IPS-11a (cell line): ENCODE results near the gene UTF1.
"Not testable (repeated sequence)": the region's sequence is repeated elsewhere in the genome, so short reads cannot be mapped to it uniquely, and the experiment has no call there.

Source experiments
- H3K4me3 ChIP-seq: one replicate; pipeline ENCODE4 v1.5.1; 2013; ENCODE audit warnings: low read depth, low read length, control low read depth

UTF1 gene

DNA sequence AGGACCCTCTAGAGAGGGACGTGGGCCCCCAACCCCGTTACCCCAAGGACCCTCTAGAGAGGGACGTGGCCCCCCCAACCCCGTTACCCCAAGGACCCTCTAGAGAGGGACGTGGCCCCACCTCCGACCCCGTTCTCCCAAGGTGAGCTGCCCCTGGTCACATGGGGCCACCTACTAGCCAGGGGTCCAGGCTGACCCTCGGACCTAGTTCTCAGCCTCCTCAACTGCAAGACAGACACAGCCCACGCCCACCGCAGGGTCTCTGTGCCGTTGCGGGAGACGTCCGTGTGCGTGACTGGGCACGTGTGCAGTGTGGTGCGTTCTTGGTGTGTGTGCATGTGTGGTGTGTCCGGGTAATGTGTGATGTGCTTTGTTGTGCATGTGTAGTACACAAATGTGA, 21.6 kb upstream of the UTF1 start:
- no peak overlapping the region for H3K4me3 ChIP-seq

- H3K4me3 ChIP-seq, result no peak overlapping the region
These were observed 20.9 kb upstream of the UTF1 start for GRCh38 chr10:133209117-133209516.

GRCh38 chr10:133209641-133210040, 20.4 kb upstream of the UTF1 start:
- no peak overlapping the region for H3K4me3 ChIP-seq

GRCh38 chr10:133210398-133211140, 19.4 kb upstream of the UTF1 start:
- no peak overlapping the region for H3K4me3 ChIP-seq

GRCh38 chr10:133211141-133211830, 18.7 kb upstream of the UTF1 start:
- no peak overlapping the region for H3K4me3 ChIP-seq

DNA sequence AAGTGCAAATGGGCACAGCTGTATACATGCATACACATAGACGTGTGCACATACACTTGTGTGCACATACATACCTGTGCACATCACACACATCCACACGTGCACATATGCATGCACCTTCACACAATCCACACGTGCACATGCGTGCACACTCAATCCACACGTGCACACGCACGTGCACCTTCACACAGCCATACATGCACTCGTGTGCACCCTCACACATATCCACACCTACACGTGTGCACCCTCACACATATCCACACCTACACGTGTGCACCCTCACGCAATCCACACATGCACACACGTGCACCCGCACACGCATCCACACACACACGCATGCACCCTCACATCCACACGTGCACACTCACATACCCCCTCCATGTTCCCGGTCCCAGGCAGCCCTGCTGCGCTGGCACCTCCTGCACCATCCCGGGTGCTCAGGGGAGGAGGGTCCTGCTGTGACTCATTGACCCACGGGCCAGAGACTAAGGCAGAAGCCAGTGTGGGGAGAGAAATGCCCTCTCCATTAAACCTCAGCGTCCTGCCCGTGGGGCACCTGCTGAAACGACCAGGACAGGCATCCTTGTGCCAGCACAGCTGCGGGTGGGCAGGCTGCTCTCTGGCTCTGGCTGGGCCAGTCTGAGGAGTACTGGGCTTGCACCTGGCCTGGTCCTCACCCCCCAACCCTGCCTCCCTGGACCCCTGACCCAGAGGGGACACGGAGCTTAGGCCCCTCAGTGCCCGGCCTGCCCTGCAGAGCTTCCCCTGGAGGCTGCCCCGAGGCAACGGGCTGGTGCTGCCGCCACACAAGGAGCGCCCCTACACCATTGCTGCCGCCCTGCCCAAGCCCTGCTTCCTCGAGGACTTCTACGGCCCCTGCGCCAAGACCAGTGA, 17.8 kb upstream of the UTF1 start:
- no peak overlapping the region for H3K4me3 ChIP-seq

DNA sequence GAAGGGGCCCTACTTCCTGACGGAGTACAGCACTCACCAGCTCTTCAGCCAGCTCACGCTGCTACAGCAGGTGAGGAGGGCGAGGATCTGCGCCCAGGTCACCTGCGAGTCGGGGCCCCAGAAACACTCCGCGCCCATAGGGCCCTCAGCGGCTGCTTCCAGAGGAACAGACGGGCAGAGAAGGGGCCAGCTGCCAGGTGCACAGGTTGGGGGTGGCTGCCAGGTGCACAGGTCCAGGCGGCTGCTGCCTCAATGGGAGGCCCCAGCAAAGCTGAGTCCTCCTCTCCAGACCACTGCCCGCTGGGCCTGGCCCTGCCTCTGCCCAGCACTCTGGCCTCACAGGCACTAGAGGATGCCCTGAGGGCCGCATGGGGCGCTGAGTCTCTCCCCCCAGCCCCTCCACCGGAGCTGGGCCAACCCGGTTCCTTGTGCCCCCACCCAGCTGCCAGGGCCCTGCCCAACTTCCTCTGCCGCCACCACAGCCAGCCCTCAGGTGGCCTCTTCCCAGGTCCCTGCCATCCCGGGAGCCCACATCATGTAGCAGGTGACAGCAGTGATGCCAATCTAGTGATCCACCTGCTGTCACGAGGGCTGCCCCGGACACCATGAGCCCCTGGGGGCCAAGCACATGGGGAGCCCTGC, 17.0 kb upstream of the UTF1 start:
- no peak overlapping the region for H3K4me3 ChIP-seq

DNA sequence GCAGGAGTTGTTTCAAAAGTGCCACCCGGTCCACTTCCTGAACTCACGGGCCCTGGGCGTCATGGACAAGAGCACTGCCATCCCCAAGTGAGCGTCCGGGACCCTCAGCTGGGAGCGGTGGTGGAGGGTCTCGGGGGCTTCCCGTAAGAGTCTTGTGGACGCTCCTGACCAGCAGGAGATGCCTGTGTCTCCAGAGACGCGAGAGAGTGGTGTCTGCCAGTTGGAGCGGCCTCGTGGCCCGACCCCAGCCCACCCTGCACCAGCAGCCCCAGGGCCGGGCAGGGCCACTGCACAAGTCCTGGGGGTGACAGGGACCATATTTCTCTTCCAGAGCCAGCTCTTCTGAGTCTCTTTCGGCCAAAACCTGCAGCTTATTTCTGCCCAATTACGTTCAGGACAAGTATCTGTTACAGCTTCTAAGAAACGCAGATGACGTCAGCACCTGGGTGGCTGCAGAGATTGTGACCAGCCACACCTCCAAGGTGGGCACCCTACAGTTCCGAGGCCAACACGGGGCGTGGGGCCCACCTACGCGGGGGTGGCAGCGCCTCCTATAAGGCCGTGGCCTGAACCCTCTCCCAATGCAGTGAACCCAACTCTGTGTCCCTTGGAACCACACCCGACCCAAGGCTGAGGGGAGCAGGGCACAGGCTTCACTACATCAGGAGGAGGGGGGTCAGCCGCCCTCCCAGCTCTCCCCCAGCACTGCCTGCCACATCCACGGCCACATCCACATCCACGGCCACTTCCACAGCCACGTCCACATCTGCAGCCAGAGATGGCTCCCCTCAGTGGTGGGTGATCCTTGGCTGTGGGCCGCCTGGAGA, 16.2 kb upstream of the UTF1 start:
- no peak overlapping the region for H3K4me3 ChIP-seq

DNA sequence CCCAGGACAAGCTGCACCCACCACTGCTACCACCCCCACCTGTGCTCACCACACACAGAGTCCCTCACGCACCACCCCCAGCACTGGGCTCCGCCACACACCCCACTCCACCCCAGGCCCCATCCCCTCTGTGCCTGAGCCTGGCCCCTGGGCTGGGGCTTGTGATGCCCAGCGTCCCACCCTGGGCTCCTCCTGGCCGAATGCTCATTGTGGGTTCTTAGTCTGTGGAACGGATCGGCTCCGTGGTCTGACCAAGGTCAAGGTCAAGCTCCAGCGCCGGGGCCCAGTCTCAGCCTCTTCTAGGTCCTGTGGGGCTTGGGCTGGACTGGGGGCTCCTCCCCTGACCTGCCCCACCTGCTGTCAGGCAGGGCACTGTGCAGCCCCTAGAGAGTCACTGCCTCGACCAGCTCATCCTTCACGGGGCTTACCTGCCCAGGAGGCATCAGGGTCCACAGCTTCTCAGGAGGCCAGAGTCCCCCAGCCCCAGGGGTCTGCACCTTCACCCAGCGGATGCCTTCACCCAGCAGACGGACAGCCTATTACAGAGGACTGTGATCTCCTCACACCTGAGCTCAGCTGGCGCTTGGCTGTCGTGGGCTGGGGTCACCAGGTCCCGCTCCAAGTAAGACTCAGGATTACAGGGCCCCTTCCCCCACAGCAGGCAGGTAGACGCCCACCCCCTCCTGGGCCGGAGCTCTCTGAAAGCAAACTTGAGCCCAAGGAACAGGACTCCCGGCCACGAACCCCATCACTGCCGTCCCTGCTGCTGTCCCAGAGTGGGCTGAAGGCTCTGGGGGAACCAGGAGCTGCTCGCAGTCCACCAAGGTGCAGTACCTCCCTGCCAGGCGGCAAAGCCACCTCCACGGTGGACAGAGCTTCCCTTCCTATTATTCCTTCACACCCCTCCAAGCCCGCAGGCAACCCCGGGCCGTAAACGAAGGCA, 15.3 kb upstream of the UTF1 start:
- H3K4me3 ChIP-seq, result no peak overlapping the region

- no peak overlapping the region for H3K4me3 ChIP-seq
These were observed 14.4 kb upstream of the UTF1 start for GRCh38 chr10:133215586-133215985.

DNA sequence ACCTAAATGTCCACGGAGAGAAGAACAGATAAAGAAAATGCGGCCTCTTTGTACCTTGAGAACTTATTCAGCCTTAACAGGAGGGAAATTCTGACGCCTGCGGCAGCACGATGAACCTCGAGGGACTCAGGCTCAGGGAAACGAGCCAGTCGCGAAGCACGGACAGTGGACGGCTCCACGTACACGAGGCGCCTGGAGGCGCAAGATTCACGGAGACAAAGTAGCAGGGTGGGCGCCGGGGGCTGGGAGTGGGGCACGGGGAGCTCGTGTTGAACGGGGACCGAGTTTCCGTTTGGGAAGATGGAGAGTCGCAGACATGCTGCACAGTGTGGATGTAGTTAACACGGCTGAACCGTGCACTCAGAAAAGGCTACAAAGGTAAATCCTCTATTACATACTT, 13.2 kb upstream of the UTF1 start:
- no peak overlapping the region for H3K4me3 ChIP-seq

DNA sequence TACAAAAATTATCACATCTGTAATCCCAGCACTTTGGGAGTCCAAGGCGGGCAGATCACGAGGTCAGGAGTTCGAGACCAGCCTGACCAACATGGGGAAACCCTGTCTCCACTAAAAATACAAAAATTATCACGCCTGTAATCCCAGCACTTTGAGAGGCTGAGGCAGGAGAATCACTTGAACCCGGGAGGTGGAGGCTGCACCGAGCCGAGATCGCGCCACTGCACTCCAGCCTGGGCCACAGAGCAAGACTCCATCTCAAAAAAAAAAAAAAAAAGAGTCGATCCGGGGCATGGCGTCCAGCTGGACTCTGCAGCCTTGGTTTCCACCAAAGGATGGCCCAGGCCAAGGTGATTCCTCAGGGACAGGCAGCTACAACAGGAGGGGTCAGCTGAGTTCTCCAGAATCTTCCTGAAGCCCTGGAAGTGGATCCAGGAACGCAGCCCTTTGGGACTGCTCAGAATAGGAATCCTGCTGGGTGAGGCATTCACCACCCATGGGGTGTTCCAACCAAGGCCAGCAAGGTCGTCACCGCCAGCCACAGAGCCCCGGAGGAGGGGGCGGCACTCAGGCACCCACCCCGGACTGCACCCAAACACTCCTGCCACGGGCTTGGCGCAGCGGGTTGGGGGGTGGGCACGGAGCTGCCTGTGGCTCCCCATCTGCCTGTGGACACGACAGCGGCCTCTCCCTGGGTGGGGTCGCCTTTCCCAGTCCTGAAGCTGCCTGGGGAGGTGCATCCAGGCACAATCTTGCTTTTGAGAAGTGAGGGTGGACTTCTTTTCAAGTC, 12.0 kb upstream of the UTF1 start:
- no peak overlapping the region for H3K4me3 ChIP-seq

- H3K4me3 ChIP-seq, result no peak overlapping the region
These were observed 11.1 kb upstream of the UTF1 start for GRCh38 chr10:133218891-133219290.

DNA sequence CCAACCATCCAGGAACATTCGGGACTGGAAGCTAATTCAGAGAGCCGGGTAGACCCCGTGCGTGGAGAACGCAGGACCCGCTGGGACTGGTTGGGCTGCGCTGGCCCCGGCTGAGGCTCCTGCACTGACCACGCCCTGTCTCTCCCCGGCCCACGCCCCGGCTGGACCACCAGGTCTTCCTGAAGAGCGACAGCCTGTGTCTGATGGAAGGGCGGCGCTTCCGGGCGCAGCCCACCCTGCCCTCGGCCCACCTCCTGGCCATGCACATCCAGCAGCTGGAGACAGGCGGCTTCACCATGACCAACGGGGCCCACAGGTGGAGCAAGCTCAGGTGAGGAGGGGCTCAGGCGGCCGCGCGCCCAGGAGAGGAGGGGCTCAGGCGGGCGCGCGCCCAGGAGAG, 10.2 kb upstream of the UTF1 start:
- H3K4me3 ChIP-seq, result no peak overlapping the region

DNA sequence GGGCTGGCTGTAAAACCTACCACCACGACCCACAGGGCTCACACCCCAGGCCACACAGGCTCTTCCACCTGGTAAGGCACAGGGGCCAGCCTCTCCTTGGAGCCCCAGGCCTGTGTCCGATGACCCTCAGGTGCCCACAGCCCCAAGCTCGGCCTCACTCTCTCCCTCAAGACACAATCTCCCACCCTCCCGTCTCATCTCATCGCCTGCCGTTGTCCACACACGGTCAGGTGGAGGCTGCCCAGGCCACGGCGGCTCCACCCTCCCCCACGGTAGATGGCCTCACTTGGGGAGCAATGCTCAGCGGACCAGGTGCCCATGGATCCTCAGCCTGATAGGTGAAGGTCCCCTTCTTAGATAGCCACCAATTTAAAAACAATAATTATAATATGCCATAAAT, 8.7 kb upstream of the UTF1 start:
- no peak overlapping the region for H3K4me3 ChIP-seq

DNA sequence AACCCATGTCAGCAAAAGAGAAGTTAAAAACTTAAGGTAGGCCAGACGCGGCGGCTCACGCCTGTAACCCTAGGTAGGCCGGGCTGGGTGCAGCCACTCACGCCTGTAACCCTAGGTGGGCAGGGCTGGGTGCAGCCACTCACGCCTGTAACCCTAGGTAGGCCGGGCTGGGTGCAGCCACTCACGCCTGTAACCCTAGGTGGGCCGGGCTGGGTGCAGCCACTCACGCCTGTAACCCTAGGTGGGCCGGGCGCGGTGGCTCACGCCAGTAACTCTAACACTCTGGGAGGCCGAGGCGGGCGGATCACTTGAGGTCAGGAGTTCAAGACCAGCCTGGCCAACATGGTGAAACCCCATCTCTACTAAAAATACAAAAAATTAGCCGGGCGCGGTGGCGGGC, 8.3 kb upstream of the UTF1 start:
- H3K4me3 ChIP-seq, result not testable (repeated sequence)

DNA sequence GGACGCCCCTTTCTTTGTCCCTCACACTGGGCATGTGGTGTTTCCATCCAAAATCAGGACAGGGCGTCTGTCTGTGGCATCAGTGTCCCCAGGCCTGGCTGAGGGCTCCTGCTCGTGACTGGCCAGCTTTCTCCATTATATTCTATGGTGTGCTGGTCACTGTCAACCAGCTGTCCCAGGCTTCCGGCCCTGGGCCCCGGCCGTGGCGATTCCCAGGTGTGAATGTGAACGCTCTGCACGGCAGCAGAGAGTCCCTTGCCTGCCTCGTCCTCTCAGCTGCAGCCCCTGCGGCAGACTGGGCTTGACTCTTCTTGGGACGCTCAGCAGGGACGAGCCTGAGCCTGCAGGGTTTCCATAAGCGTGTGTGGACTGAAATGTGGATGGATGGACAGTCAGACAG, 5.9 kb upstream of the UTF1 start:
- no peak overlapping the region for H3K4me3 ChIP-seq

DNA sequence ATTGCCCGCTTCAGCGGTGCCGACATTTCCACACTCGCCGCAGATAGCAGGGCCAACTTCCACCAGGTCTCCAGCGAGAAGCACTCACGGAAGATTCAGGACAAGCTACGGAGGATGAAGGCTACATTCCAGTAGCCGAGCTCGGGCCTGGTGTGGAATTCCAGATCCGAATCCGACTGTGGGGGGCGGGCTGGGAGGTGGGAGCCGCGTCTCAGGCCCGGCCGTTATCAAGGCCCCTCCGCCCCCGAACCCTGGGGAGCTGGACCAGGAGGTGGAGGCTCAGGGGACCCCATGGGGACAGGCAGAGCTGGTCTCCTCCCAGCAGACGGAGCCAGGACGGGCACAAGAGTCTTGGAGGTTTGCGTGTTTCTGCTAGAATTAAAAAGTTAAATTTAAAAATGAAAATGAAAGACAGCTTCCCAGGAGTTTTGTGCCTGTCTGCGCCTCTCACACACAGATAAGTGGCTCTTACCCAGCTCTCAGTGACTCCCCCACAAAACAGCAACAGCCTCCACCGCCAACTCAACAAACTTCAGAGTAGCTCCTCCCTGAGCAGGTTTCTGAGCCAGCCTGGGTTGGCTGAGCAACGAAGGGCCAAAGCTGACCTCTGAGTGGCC, 5.2 kb upstream of the UTF1 start:
- no peak overlapping the region for H3K4me3 ChIP-seq
